Large intestine (tissue), 3 donors: Measurements from ENCODE around the gene FLNC. TPM values are rescaled to one million over a fixed set of nuclear protein-coding genes. Genes with fewer than 3 reads are reported as not detected.

Experiments
- DNase-seq, 2 donors: peaks; one replicate each; pipeline versions ENCODE4 v3.0.0 to v3.0.0-alpha.2; 2013
- H3K27ac ChIP-seq: one replicate; pipeline ENCODE4 v1.5.1; 2013; ENCODE audit warnings: low read length
- H3K27me3 ChIP-seq: 2 replicates; pipeline ENCODE4 v1.6.1; 2013; ENCODE audit warnings: low read length; ENCODE audit not compliant: control insufficient read depth, insufficient read depth
- H3K36me3 ChIP-seq: 2 replicates; pipeline ENCODE4 v1.6.1; 2013; ENCODE audit warnings: low read length; ENCODE audit not compliant: control insufficient read depth, insufficient read depth
- H3K4me1 ChIP-seq: one replicate; pipeline ENCODE4 v1.6.1; 2013; ENCODE audit warnings: low read length; ENCODE audit not compliant: control insufficient read depth, insufficient read depth
- H3K4me3 ChIP-seq: one replicate; pipeline ENCODE4 v1.5.1; 2013; ENCODE audit warnings: low read length
- H3K9me3 ChIP-seq: one replicate; pipeline ENCODE4 v1.6.1; 2013; ENCODE audit warnings: mild to moderate bottlenecking, low read depth, low read length, moderate library complexity; ENCODE audit not compliant: control insufficient read depth
- WGBS: methylation state at CpG from one replicate; pipeline ENCODE4 v1.1.5; 2013; ENCODE audit warnings: low lambda C conversion rate; ENCODE audit not compliant: insufficient coverage; 5-methylcytosine and 5-hydroxymethylcytosine counted together
- polyA plus RNA-seq: library from polyadenylated mRNA; unstranded; fragments of 120-200 nt; gene quantifications from one replicate; pipeline ENCODE4 v1.2.1, GENCODE V29; 2013

Gene FLNC
- polyA plus RNA-seq, 1 donor = 53.3 TPM

GRCh38 chr7:128831178-128831993 is 1.2 kb downstream of the FLNC start:
- no CpG with 5 or more reads among the region's 33 CpGs for WGBS
- DNase-seq = peak; percentile 37 to 58
- peaks cover 11% of the 10 kb centered on the region for H3K36me3 ChIP-seq
- peaks cover 28% of the 10 kb centered on the region for H3K27me3 ChIP-seq
- peaks cover 59% of the 10 kb centered on the region for H3K4me1 ChIP-seq
- peaks cover 10% of the 10 kb centered on the region for H3K9me3 ChIP-seq
- peak overlapping the region; percentile 86 for H3K4me3 ChIP-seq
- peak overlapping the region; percentile 70 for H3K27ac ChIP-seq

GRCh38 chr7:128831994-128832879 is 2.0 kb downstream of the FLNC start:
- Histone ChIP-seq H3K4me3 (peak overlapping the region; percentile 86), H3K36me3 (peaks cover 17% of the 10 kb centered on the region), H3K27ac (peak overlapping the region; percentile 68), H3K27me3 (peaks cover 28% of the 10 kb centered on the region), H3K9me3 (peaks cover 10% of the 10 kb centered on the region), H3K4me1 (peaks cover 53% of the 10 kb centered on the region)
- peak; percentile 38 to 50 for DNase-seq
- WGBS = no CpG with 5 or more reads among the region's 22 CpGs

- Histone ChIP-seq H3K36me3 (peaks cover 23% of the 10 kb centered on the region), H3K27ac (peak overlapping the region; percentile 68), H3K9me3 (peaks cover 10% of the 10 kb centered on the region), H3K27me3 (peaks cover 28% of the 10 kb centered on the region), H3K4me1 (peaks cover 47% of the 10 kb centered on the region), H3K4me3 (peak overlapping the region; percentile 86)
- DNase-seq = no peak
- no CpG with 5 or more reads among the region's 2 CpGs for WGBS
Measured at GRCh38 chr7:128832880-128833147, 2.6 kb downstream of the FLNC start.

GRCh38 chr7:128833148-128833945 is 3.1 kb downstream of the FLNC start:
- H3K9me3 ChIP-seq = peaks cover 10% of the 10 kb centered on the region
- no CpG with 5 or more reads among the region's 13 CpGs for WGBS
- H3K4me1 ChIP-seq = peaks cover 43% of the 10 kb centered on the region
- H3K4me3 ChIP-seq = peak overlapping the region; percentile 86
- H3K27me3 ChIP-seq = peaks cover 28% of the 10 kb centered on the region
- peaks cover 28% of the 10 kb centered on the region for H3K36me3 ChIP-seq
- peak overlapping the region; percentile 68 for H3K27ac ChIP-seq
- DNase-seq = peak; percentile 58 to 67

GRCh38 chr7:128833946-128834325 is 3.7 kb downstream of the FLNC start:
- no CpG with 5 or more reads among the region's 4 CpGs for WGBS
- peaks cover 38% of the 10 kb centered on the region for H3K4me1 ChIP-seq

GRCh38 chr7:128835231-128835751 is 5.1 kb downstream of the FLNC start:
- Histone ChIP-seq H3K9me3 (peaks cover 10% of the 10 kb centered on the region), H3K27me3 (peaks cover 26% of the 10 kb centered on the region), H3K4me3 (no peak overlapping the region), H3K27ac (no peak overlapping the region), H3K4me1 (peaks cover 28% of the 10 kb centered on the region), H3K36me3 (peaks cover 48% of the 10 kb centered on the region)
- DNase-seq = no peak
- no CpG with 5 or more reads among the region's 16 CpGs for WGBS

More at GRCh38 chr7:128833946-128834325, 3.7 kb downstream of the FLNC start:
- peaks cover 28% of the 10 kb centered on the region for H3K27me3 ChIP-seq
- no peak overlapping the region for H3K4me3 ChIP-seq
- H3K36me3 ChIP-seq = peaks cover 34% of the 10 kb centered on the region
- H3K9me3 ChIP-seq = peaks cover 10% of the 10 kb centered on the region
- peak overlapping the region; percentile 68 for H3K27ac ChIP-seq
- peak in 1 of 2 donors; percentile 33 for DNase-seq

GRCh38 chr7:128835790-128836641 is 5.8 kb downstream of the FLNC start:
- H3K9me3 ChIP-seq = peaks cover 4% of the 10 kb centered on the region
- peaks cover 23% of the 10 kb centered on the region for H3K4me1 ChIP-seq
- no peak overlapping the region for H3K27ac ChIP-seq
- H3K27me3 ChIP-seq = peaks cover 19% of the 10 kb centered on the region
- H3K4me3 ChIP-seq = no peak overlapping the region
- peaks cover 54% of the 10 kb centered on the region for H3K36me3 ChIP-seq
- no CpG with 5 or more reads among the region's 14 CpGs for WGBS
- DNase-seq = no peak

GRCh38 chr7:128836729-128837348 is 6.6 kb downstream of the FLNC start:
- Histone ChIP-seq H3K27ac (no peak overlapping the region), H3K27me3 (peaks cover 11% of the 10 kb centered on the region), H3K36me3 (peaks cover 58% of the 10 kb centered on the region), H3K9me3 (no peaks in the 10 kb centered on the region), H3K4me3 (no peak overlapping the region), H3K4me1 (peaks cover 15% of the 10 kb centered on the region)
- DNase-seq = no peak
- WGBS = no CpG with 5 or more reads among the region's 14 CpGs

- DNase-seq = no peak
- Histone ChIP-seq H3K4me3 (no peak overlapping the region), H3K9me3 (no peaks in the 10 kb centered on the region), H3K4me1 (peaks cover 10% of the 10 kb centered on the region), H3K27ac (no peak overlapping the region), H3K36me3 (peaks cover 63% of the 10 kb centered on the region), H3K27me3 (peaks cover 4% of the 10 kb centered on the region)
- 100% methylated on average over 1 of the region's 16 CpGs for WGBS
Measured at GRCh38 chr7:128837521-128837921, 7.3 kb downstream of the FLNC start.
